ENCODE results near the gene GAST. TPM values are rescaled to one million over a fixed set of nuclear protein-coding genes. Genes with fewer than 3 reads are reported as not detected.

Gene GAST
- total and polyA plus RNA-seq, 9 of the 15 experiments (the other 6 are each of a cell fraction or from before 2014, with no cell fraction given) = not detected

DNA sequence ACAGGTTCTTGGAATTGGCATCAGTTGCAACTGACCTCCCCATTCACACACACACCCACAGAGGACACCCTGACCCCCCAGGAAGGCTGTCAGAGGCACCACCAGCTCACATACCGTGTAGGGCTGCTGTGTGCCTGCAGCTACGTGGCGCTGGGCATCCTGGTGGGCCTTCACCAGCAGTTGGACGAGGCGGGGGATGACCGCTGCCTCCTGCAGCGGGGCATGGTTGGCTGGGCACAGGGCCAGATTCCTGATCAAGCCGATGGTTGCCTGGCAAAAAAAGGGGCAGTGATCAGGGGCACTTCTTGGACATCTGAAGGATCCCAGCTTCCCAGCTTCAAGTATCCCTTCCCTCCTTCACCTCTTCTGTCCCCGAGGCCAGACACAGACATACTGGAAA, 46.5 kb downstream of the GAST start:
- no peak for TF ChIP-seq FOXK1 (CRISPR knock-in tag; IDR thresholded peaks at IDR 0.05; ENCODE audit: borderline replicate concordance)
- peak; percentile 43; the same call in 1 of the 2 replicates for TF ChIP-seq POLR2G (IDR thresholded peaks at IDR 0.05; ENCODE audit: low read depth, low read length)
- intact Hi-C loops (cut with micrococcal nuclease) = no loop called here

DNA sequence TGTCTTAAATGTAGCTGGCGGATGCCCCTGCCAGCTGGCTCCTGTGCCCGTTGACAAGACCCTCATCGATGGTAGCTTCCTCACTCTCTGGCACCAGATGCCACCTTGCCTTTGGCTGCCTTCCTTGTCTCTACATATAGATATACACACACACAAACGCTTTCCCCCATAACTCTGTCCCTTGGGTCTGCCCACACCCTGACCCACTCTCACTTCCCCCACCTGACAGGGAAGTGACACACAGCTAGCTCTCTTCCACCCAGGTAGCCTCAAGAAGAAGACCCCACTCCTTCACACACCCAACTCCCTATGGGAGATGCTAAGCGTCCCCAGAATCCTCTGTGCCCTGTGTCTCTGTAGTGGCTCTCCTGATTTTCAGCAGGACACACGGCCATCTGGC, 48.7 kb downstream of the GAST start:
- H3K27me3 ChIP-seq (ENCODE audit: control insufficient read depth in 2 of 2, insufficient read depth in 2 of 2, low read length in 2 of 2) = no peaks in the 10 kb centered on the region
- no peak overlapping the region for H3K4me2 ChIP-seq (ENCODE audit: insufficient read depth, low read length)
- H3K27ac ChIP-seq (ENCODE audit: extremely low read depth, low read depth, low read length) = no peak overlapping the region; the same call in 2 of the 3 replicates
- H3K9me3 ChIP-seq (replicated peaks; ENCODE audit: control insufficient read depth, insufficient read depth, low read depth, low read length) = no peaks in the 10 kb centered on the region
- H2AFZ ChIP-seq (ENCODE audit: low read depth, low read length) = no peak overlapping the region
- in situ Hi-C loops (cut with MboI) (no loop called here), intact Hi-C loops (cut with micrococcal nuclease) (no loop called here)
- no peaks in the 10 kb centered on the region for H4K20me1 ChIP-seq (replicated peaks; ENCODE audit: control insufficient read depth, insufficient read depth, low read length)
- 93% methylated on average over 6 of the region's 6 CpGs for WGBS (ENCODE audit: insufficient coverage, low coverage, missing lambda C conversion rate)
- POLR2A ChIA-PET = interaction anchor here (1.1 to 1.5 kb wide), 2 partner anchors 9 to 72 kb away, joined by 5 read pairs; partner anchors contain the start of gene EIF1
- DNase-seq (ENCODE audit: extremely low read depth in 1 of 4, low spot score in 3 of 4) (no peak), ATAC-seq (no peak), FAIRE-seq (no peak)
- CTCF ChIA-PET (ENCODE audit: low intra/inter-chr PET ratio) = no interaction called here
- H3K4me1 ChIP-seq (replicated peaks in 1 of 2; ENCODE audit: control insufficient read depth in 2 of 2, insufficient read depth in 2 of 2, low read length in 2 of 2) = peaks cover 0 to 4% of the 10 kb centered on the region in 2 experiments; a peak in 2 of 5 replicates
- no peaks in the 10 kb centered on the region for H3K9me1 ChIP-seq (ENCODE audit: control insufficient read depth, insufficient read depth, low read length)
- H3K9ac ChIP-seq (ENCODE audit: insufficient read depth in 1 of 2, low read depth in 2 of 2, low read length in 2 of 2) = no peak overlapping the region
- peaks cover 86% of the 10 kb centered on the region for H3K36me3 ChIP-seq (ENCODE audit: control insufficient read depth, insufficient read depth, low read length)
- H3K4me3 ChIP-seq = no peak overlapping the region
- H3K79me2 ChIP-seq (ENCODE audit: control insufficient read depth, insufficient read depth, low read length) = no peaks in the 10 kb centered on the region
- no TSS peak for BruUV-seq (replicated peaks)
- TF ChIP-seq ZNF274 (IDR thresholded peaks at IDR 0.05; ENCODE audit: borderline replicate concordance, low read depth, low read length) (no peak), ZKSCAN1 (IDR thresholded peaks at IDR 0.05; ENCODE audit: low read depth, low read length) (no peak), ETV5 (CRISPR knock-in tag; IDR thresholded peaks at IDR 0.05; ENCODE audit: low read depth) (no peak), HMG20B (CRISPR knock-in tag; IDR thresholded peaks at IDR 0.05) (no peak)
- TF ChIP-seq, protein P1, sequence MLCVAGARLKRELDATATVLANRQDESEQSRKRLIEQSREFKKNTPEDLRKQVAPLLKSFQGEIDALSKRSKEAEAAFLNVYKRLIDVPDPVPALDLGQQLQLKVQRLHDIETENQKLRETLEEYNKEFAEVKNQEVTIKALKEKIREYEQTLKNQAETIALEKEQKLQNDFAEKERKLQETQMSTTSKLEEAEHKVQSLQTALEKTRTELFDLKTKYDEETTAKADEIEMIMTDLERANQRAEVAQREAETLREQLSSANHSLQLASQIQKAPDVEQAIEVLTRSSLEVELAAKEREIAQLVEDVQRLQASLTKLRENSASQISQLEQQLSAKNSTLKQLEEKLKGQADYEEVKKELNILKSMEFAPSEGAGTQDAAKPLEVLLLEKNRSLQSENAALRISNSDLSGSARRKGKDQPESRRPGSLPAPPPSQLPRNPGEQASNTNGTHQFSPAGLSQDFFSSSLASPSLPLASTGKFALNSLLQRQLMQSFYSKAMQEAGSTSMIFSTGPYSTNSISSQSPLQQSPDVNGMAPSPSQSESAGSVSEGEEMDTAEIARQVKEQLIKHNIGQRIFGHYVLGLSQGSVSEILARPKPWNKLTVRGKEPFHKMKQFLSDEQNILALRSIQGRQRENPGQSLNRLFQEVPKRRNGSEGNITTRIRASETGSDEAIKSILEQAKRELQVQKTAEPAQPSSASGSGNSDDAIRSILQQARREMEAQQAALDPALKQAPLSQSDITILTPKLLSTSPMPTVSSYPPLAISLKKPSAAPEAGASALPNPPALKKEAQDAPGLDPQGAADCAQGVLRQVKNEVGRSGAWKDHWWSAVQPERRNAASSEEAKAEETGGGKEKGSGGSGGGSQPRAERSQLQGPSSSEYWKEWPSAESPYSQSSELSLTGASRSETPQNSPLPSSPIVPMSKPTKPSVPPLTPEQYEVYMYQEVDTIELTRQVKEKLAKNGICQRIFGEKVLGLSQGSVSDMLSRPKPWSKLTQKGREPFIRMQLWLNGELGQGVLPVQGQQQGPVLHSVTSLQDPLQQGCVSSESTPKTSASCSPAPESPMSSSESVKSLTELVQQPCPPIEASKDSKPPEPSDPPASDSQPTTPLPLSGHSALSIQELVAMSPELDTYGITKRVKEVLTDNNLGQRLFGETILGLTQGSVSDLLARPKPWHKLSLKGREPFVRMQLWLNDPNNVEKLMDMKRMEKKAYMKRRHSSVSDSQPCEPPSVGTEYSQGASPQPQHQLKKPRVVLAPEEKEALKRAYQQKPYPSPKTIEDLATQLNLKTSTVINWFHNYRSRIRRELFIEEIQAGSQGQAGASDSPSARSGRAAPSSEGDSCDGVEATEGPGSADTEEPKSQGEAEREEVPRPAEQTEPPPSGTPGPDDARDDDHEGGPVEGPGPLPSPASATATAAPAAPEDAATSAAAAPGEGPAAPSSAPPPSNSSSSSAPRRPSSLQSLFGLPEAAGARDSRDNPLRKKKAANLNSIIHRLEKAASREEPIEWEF (CRISPR knock-in tag; IDR thresholded peaks at IDR 0.05) = no peak
- TF ChIP-seq, protein P2, sequence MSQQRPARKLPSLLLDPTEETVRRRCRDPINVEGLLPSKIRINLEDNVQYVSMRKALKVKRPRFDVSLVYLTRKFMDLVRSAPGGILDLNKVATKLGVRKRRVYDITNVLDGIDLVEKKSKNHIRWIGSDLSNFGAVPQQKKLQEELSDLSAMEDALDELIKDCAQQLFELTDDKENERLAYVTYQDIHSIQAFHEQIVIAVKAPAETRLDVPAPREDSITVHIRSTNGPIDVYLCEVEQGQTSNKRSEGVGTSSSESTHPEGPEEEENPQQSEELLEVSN (IDR thresholded peaks at IDR 0.05; ENCODE audit: borderline replicate concordance in 1 of 2, extremely low read depth in 1 of 2, insufficient read depth in 1 of 2, insufficient read length in 1 of 2, low read depth in 1 of 2, low read length in 1 of 2, poor library complexity in 1 of 2, severe bottlenecking in 1 of 2) = no peak

More for the DNA sequence above, 46.5 kb downstream of the GAST start:
- H3K9ac ChIP-seq (ENCODE audit: insufficient read depth in 1 of 2, low read depth in 2 of 2, low read length in 2 of 2) = 0 out of 4 replicates have a peak overlapping the region, but pooled peaks of 1 of the 2 experiments have one; percentile 17
- in situ Hi-C loops (cut with MboI) = no loop called here
- no peak overlapping the region for H3K27ac ChIP-seq (ENCODE audit: extremely low read depth, low read depth, low read length)
- BruUV-seq (replicated peaks) = no TSS peak
- ATAC-seq (no peak), FAIRE-seq (no peak), DNase-seq (ENCODE audit: extremely low read depth in 1 of 4, low spot score in 3 of 4) (no peak)
- H3K9me1 ChIP-seq (ENCODE audit: control insufficient read depth, insufficient read depth, low read length) = peaks cover 6% of the 10 kb centered on the region
- H3K4me2 ChIP-seq (ENCODE audit: insufficient read depth, low read length) = no peak overlapping the region
- H4K20me1 ChIP-seq (replicated peaks; ENCODE audit: control insufficient read depth, insufficient read depth, low read length) = no peaks in the 10 kb centered on the region
- H3K36me3 ChIP-seq (ENCODE audit: control insufficient read depth, insufficient read depth, low read length) = peaks cover 89% of the 10 kb centered on the region; the same call in 2 of the 3 replicates
- ChIA-PET POLR2A (interaction anchor here (0.6 to 1.4 kb wide), 2 partner anchors 10 to 413 kb away, joined by 3 to 4 read pairs; no protein-coding TSS in a partner anchor), CTCF (ENCODE audit: low intra/inter-chr PET ratio) (no interaction called here)
- no peaks in the 10 kb centered on the region for H3K9me3 ChIP-seq (replicated peaks; ENCODE audit: control insufficient read depth, insufficient read depth, low read depth, low read length)
- H3K4me1 ChIP-seq (replicated peaks in 1 of 2; ENCODE audit: control insufficient read depth in 2 of 2, insufficient read depth in 2 of 2, low read length in 2 of 2) = peaks cover 0 to 8% of the 10 kb centered on the region in 2 experiments; a peak in 3 of 5 replicates
- no peak overlapping the region for H2AFZ ChIP-seq (ENCODE audit: low read depth, low read length)
- no peaks in the 10 kb centered on the region for H3K79me2 ChIP-seq (ENCODE audit: control insufficient read depth, insufficient read depth, low read length)
- no peak overlapping the region for H3K4me3 ChIP-seq
- WGBS (ENCODE audit: insufficient coverage, low coverage, missing lambda C conversion rate) = 83% methylated on average over 7 of the region's 9 CpGs
- H3K27me3 ChIP-seq (ENCODE audit: control insufficient read depth in 2 of 2, insufficient read depth in 2 of 2, low read length in 2 of 2) = no peaks in the 10 kb centered on the region
